Left lung (tissue), 10 donors: Measurements from ENCODE around the gene RHO. TPM values are rescaled to one million over a fixed set of nuclear protein-coding genes. Genes with fewer than 3 reads are reported as not detected.

ENCODE experiments used
- ATAC-seq: fragments of 200-7000 bp; cut with Tn5 transposase; one replicate; pipeline ENCODE4 v1.9.1; 2020; ENCODE audit warnings: moderate library complexity
- DNase-seq, 4 donors: peaks; one replicate each; pipeline ENCODE4 v3.0.0-alpha.2; 2013 to 2020
- H3K27ac ChIP-seq, 2 donors: fragments of 200-600 bp; sonication (generic) in 1 of 2; one replicate each; pipeline versions ENCODE4 v1.5.0 to v1.8.0; 2020 to 2021
- H3K27me3 ChIP-seq, 2 donors: fragments of 200-600 bp; sonication (generic) in 1 of 2; one replicate each; pipeline versions ENCODE4 v1.5.0 to v1.8.0; 2020 to 2021
- H3K36me3 ChIP-seq, 2 donors: fragments of 200-600 bp; sonication (generic) in 1 of 2; one replicate each; pipeline versions ENCODE4 v1.5.0 to v1.8.0; 2020 to 2021
- H3K4me1 ChIP-seq, 2 donors: fragments of 200-600 bp; one replicate each; pipeline ENCODE4 v1.8.0; 2021
- H3K4me3 ChIP-seq, 2 donors: fragments of 200-600 bp; sonication (generic) in 1 of 2; one replicate each; pipeline versions ENCODE4 v1.5.0 to v1.8.0; 2020 to 2021; ENCODE audit warnings: mild to moderate bottlenecking in 1 of 2
- H3K9me3 ChIP-seq, 2 donors: fragments of 200-600 bp; sonication (generic) in 1 of 2; one replicate each; pipeline versions ENCODE4 v1.5.0 to v1.8.0; 2020 to 2021
- CTCF ChIP-seq, 2 donors: fragments of 200-600 bp; sonication (generic) in 1 of 2; IDR thresholded peaks; one replicate each; pipeline versions ENCODE4 v1.5.0 to v1.8.0; 2021; ENCODE audit warnings: antibody characterized with exemption in 2 of 2
- intact Hi-C, 2 donors: fragments of 100-400 bp; cut with DNase I; formaldehyde crosslinking; loops; one replicate each; pipeline versions ENCODE4 v1.11.2 to v1.14.2; 2022
- polyA plus RNA-seq, 6 donors: library from polyadenylated mRNA; unstranded; fragments of 120-200 nt; gene quantifications; one replicate each; pipeline ENCODE4 v1.2.1, GENCODE V29; 2013; ENCODE audit not compliant: insufficient read length in 6 of 6
- total RNA-seq, 2 donors: library from RNA; stranded (reverse); fragmentation: NEBNext Ultra II Directional; extraction: Animal tissue kit (Norgen Biotek cat#: 25700); gene quantifications; one replicate each; pipeline ENCODE4 v1.2.1, GENCODE V29; 2021
- donor health status: DM: no; HTN: yes; CAD: no.
- donor health status: DM: no; HTN: no; CAD: no.

RHO gene
- total and polyA plus RNA-seq, 8 donors, result 0.08 to 0.17 (median 0.09) TPM; not detected in 2

GRCh38 chr3:129560911-129561594 is 32.6 kb downstream of the RHO start:
- ATAC-seq, result peak; percentile 74
- intact Hi-C loops, result no loop called here
- peak; percentile 76 to 92 (median 83) for DNase-seq
- H3K27me3 ChIP-seq, result no peaks in the 10 kb centered on the region
- no peaks in the 10 kb centered on the region for H3K9me3 ChIP-seq
- H3K27ac ChIP-seq, result peak overlapping the region; percentile 70 to 87
- H3K4me3 ChIP-seq, result no peak overlapping the region
- H3K4me1 ChIP-seq, result peaks cover 29 to 52% of the 10 kb centered on the region in 2 donors
- TF ChIP-seq CTCF (IDR thresholded peaks at IDR 0.05), result no peak
- H3K36me3 ChIP-seq, result peaks cover 0 to 98% of the 10 kb centered on the region in 2 donors

DNA sequence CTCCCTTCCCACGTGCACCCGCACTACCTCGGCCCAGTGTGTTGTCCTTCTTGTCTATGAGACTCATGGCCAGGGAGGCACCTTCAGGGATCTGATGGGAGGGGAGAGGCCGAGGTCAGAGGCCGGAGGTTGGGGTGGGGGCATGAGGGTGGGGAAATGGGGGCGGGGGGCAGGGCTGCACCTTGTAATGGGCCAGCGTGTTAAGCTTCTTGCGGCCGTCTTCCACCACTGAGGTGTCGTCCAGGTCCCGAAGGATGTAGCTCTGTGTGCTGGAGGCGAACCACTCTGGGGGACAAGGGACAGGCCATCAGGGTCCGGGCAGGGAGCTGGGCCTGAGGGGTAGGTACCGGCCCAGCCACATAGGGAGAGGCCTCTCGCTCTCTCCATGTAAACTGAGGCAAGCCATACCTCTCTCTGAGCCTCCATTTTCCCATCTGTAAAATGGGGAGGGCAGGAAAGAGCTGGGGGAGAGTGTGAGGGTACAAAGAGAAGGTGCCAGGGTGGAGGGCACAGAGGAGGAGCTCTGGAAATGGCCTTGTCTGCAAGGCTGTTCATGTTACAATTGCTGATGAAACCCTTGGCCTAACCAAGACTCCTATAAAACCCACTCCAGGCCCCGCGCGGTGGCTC is 33.3 kb downstream of the RHO start:
- no peak for TF ChIP-seq CTCF (IDR thresholded peaks at IDR 0.05)
- no peak overlapping the region for H3K4me3 ChIP-seq
- H3K27me3 ChIP-seq, result no peaks in the 10 kb centered on the region
- DNase-seq (peak in 1 of 4 donors; percentile 44), ATAC-seq (no peak)
- H3K4me1 ChIP-seq, result peaks cover 29 to 47% of the 10 kb centered on the region in 2 donors
- intact Hi-C loops, result no loop called here
- peak overlapping the region; percentile 70 to 87 for H3K27ac ChIP-seq
- H3K36me3 ChIP-seq, result peaks cover 0 to 98% of the 10 kb centered on the region in 2 donors
- H3K9me3 ChIP-seq, result no peaks in the 10 kb centered on the region

DNA sequence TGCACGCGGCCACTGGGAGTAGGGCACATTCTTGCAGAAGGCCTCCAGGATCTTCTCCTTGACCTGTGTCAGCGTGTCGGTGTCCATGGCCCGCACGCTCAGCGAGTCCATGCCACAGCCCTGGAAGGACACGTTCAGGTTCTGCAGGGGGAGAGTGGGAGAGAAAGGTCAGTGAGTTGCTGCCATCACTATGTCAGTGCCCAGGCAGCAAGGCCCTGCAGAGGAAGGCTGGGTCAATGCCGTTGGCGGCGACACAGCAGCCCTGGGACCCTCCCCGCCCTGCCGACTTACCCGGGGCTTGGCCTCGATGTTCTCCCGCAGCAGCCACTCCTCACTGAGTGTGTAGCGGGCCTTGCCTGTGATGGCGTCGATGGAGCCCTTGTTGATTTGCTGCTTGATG is 34.4 kb downstream of the RHO start:
- DNase-seq, result no peak
- Histone ChIP-seq H3K9me3 (no peaks in the 10 kb centered on the region), H3K27me3 (no peaks in the 10 kb centered on the region), H3K4me3 (no peak overlapping the region), H3K36me3 (peaks cover 0 to 98% of the 10 kb centered on the region in 2 donors), H3K27ac (no peak overlapping the region), H3K4me1 (peaks cover 24 to 47% of the 10 kb centered on the region in 2 donors)
- ATAC-seq, result no peak
- intact Hi-C loops, result no loop called here
- no peak for TF ChIP-seq CTCF (IDR thresholded peaks at IDR 0.05)

DNA sequence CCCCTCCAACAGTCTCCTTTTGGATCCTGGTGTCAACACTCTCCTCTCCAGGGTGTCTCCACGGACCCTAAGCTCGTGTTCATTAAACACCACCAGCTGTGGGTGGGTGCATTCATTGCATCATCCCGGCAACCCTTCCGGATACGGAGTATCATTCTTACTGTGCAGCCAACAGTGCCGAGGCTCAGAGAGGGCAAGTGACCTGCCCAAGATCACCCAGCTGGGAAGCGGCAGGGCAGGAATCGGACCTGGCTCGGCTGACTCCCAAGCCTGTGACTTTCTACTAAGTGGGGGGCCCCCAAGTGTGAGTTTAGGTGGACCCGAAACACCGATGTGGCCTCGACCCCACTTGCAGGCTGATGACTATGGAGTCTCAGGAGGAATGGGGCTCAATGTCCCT is 34.9 kb downstream of the RHO start:
- Histone ChIP-seq H3K9me3 (no peaks in the 10 kb centered on the region), H3K36me3 (peaks cover 0 to 98% of the 10 kb centered on the region in 2 donors), H3K27me3 (no peaks in the 10 kb centered on the region), H3K27ac (no peak overlapping the region), H3K4me3 (no peak overlapping the region), H3K4me1 (peaks cover 27 to 46% of the 10 kb centered on the region in 2 donors)
- TF ChIP-seq CTCF (IDR thresholded peaks at IDR 0.05), result no peak
- no peak for DNase-seq
- no peak for ATAC-seq
- intact Hi-C loops, result no loop called here

DNA sequence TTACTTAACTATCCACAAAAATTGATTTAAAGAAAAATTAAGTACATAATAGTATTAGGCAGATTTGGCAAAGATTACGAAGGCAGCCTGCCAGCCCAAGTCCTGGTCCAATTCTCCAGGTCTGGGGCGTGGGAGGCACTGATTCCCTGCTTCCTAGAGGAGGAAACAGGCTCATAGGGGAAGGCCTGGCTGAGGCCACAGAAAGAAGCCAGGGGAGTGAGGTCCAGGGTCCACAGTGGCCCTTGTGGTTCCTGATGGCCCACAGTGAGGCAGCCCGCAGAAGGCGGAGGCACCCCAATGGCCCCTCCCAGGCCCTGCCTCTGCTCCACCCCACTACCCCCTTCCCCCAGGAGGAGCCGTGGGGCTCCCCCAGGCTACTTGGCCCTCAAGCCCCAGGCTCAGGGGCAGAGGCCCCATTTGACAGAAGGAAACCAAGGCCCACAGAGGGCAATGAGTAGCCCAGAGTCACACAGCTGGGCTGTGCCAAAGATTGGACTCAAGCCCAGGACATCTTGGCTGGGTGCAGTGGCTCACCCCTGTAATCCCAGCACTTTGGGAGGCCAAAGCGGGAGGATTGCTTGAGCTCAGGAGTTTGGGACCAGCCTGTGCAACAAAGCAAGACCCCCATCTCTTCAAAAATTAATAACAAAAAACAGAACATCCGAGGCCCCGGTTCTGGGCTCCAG is 35.6 kb downstream of the RHO start:
- TF ChIP-seq CTCF (IDR thresholded peaks at IDR 0.05), result no peak
- H3K4me1 ChIP-seq, result peaks cover 27 to 43% of the 10 kb centered on the region in 2 donors
- ATAC-seq (no peak), DNase-seq (no peak)
- no peaks in the 10 kb centered on the region for H3K27me3 ChIP-seq
- intact Hi-C loops, result no loop called here
- H3K36me3 ChIP-seq, result peaks cover 0 to 98% of the 10 kb centered on the region in 2 donors
- H3K4me3 ChIP-seq, result no peak overlapping the region
- peak overlapping the region; percentile 26 for H3K27ac ChIP-seq
- no peaks in the 10 kb centered on the region for H3K9me3 ChIP-seq
